GM18498 (cell line): ENCODE results near the gene FAM222B.
A peak's percentile ranks its signal among the peaks of the same experiment; 100 is the strongest.

Experiments used
- ATAC-seq: cut with Tn5 transposase; IDR thresholded peaks from one replicate; pipeline ENCODE4 v1.9.1; 2021; ENCODE audit warnings: mild to moderate bottlenecking, moderate library complexity; ENCODE audit not compliant: unreplicated experiment

The FAM222B gene

GRCh38 chr17:28716740-28717577, 125.6 kb downstream of the FAM222B start:
- ATAC-seq: no peak

GRCh38 chr17:28715217-28715616, 127.4 kb downstream of the FAM222B start:
- ATAC-seq: no peak

GRCh38 chr17:28714281-28714680, 128.3 kb downstream of the FAM222B start:
- ATAC-seq: no peak

GRCh38 chr17:28712705-28713415, 129.7 kb downstream of the FAM222B start:
- ATAC-seq: no peak

- no peak for ATAC-seq
These were observed 130.4 kb downstream of the FAM222B start for GRCh38 chr17:28712032-28712704.

- ATAC-seq: peak; percentile 41
These were observed 130.9 kb downstream of the FAM222B start, which contains the start of gene PROCA1 for GRCh38 chr17:28711723-28712031. PROCA1 (minus strand) TSS chr17:28711888; CDS start chr17:28711660, 228 bp downstream.

GRCh38 chr17:28710861-28711722, 131.5 kb downstream of the FAM222B start:
- ATAC-seq: peak; percentile 89

GRCh38 chr17:28707339-28707720, 135.3 kb downstream of the FAM222B start:
- ATAC-seq: no peak

GRCh38 chr17:28706471-28707338, 135.9 kb downstream of the FAM222B start:
- no peak for ATAC-seq
